ENCODE data around the gene SOCS7. TPM values are rescaled to one million over a fixed set of nuclear protein-coding genes. Genes with fewer than 3 reads are reported as not detected.
A peak's percentile ranks its signal among the peaks of the same experiment; 100 is the strongest.

Gene SOCS7
- total RNA-seq, 1 donor from 2014 or later, result 33.6 TPM

GRCh38 chr17:38425744-38426143, 74.1 kb downstream of the SOCS7 start:
- H3K9me3 Mint-ChIP-seq, result no peaks in the 10 kb centered on the region
- H3K27me3 Mint-ChIP-seq (ENCODE audit: low read depth), result peaks cover 7% of the 10 kb centered on the region
- H3K36me3 Mint-ChIP-seq, result no peaks in the 10 kb centered on the region
- peak overlapping the region; percentile 24 for H3K27ac Mint-ChIP-seq
- DNase-seq (ENCODE audit: low spot score in 2 of 2, unreplicated experiment in 2 of 2), result no peak
- peaks cover 58% of the 10 kb centered on the region for H3K4me1 Mint-ChIP-seq
- H3K4me3 Mint-ChIP-seq, result no peak overlapping the region
- TF ChIP-seq CTCF (IDR thresholded peaks at IDR 0.05; ENCODE audit: unreplicated experiment), result no peak

- Mint-ChIP-seq H3K27me3 (ENCODE audit: low read depth) (peaks cover 2% of the 10 kb centered on the region), H3K4me1 (peaks cover 52% of the 10 kb centered on the region), H3K9me3 (no peaks in the 10 kb centered on the region), H3K27ac (no peak overlapping the region), H3K36me3 (no peaks in the 10 kb centered on the region), H3K4me3 (no peak overlapping the region)
- TF ChIP-seq CTCF (IDR thresholded peaks at IDR 0.05; ENCODE audit: unreplicated experiment), result no peak
- DNase-seq (ENCODE audit: low spot score in 2 of 2, unreplicated experiment in 2 of 2), result no peak
Measured at GRCh38 chr17:38426441-38426840, 74.8 kb downstream of the SOCS7 start.

GRCh38 chr17:38427160-38427949, 75.7 kb downstream of the SOCS7 start:
- no peaks in the 10 kb centered on the region for H3K36me3 Mint-ChIP-seq
- peak overlapping the region; percentile 67 for H3K4me3 Mint-ChIP-seq
- H3K9me3 Mint-ChIP-seq, result no peaks in the 10 kb centered on the region
- no peak for DNase-seq (ENCODE audit: low spot score in 2 of 2, unreplicated experiment in 2 of 2)
- peaks cover 2% of the 10 kb centered on the region for H3K27me3 Mint-ChIP-seq (ENCODE audit: low read depth)
- TF ChIP-seq CTCF (IDR thresholded peaks at IDR 0.05; ENCODE audit: unreplicated experiment), result no peak
- H3K4me1 Mint-ChIP-seq, result peaks cover 43% of the 10 kb centered on the region
- H3K27ac Mint-ChIP-seq, result peak overlapping the region; percentile 9

GRCh38 chr17:38428112-38428642, 76.5 kb downstream of the SOCS7 start, which contains the start of gene ARHGAP23:
Gene ARHGAP23, plus strand, starts transcription at chr17:38428464. Its CDS starts 22 bp downstream, at chr17:38428486.
- no peak for TF ChIP-seq CTCF (IDR thresholded peaks at IDR 0.05; ENCODE audit: unreplicated experiment)
- H3K4me1 Mint-ChIP-seq, result peaks cover 43% of the 10 kb centered on the region

DNA sequence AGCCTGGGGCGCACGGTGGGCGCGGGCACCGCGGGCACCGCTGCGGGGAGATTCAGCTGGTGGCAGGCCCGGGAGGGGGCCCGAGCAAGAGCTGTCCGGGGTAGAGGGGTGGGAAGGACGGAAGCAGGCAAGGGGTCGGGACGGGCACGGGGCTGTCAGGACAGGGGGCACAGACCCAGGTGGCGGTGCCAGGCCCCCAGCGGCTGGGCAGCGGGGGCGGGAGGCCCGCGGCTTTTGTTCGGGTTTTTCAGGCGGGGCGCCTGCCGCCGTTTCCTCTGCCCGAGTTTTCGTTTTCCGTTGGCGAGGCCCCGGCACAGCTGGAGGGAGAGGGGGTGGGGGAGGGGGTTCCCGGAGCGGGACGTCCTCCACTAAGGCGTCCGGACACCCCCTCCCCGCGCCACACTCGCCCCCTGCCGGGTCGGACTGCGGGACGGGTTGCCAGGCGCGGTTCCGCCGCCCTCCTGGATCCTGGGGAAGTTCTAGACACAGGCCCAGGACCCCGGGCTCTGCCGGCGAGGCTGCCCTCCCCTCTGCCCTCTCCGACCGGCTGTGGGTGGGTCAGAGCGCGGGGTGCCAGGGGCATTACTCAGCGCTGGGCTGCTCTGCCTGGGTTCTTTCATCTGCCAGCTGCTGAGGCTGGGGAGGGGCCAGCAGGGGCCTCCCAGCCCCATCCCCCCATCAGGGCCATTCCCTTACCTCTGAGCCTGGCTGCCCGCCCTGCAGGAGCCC, 77.2 kb downstream of the SOCS7 start:
- no peak for DNase-seq (ENCODE audit: low spot score in 2 of 2, unreplicated experiment in 2 of 2)
- no peak for TF ChIP-seq CTCF (IDR thresholded peaks at IDR 0.05; ENCODE audit: unreplicated experiment)
- Mint-ChIP-seq H3K27me3 (ENCODE audit: low read depth) (no peaks in the 10 kb centered on the region), H3K4me3 (peak overlapping the region; percentile 66), H3K4me1 (peaks cover 39% of the 10 kb centered on the region), H3K27ac (no peak overlapping the region), H3K36me3 (no peaks in the 10 kb centered on the region), H3K9me3 (no peaks in the 10 kb centered on the region)

More at GRCh38 chr17:38428112-38428642, 76.5 kb downstream of the SOCS7 start, which contains the start of gene ARHGAP23:
- Mint-ChIP-seq H3K27me3 (ENCODE audit: low read depth) (peaks cover 2% of the 10 kb centered on the region), H3K9me3 (no peaks in the 10 kb centered on the region), H3K4me3 (peak within 1 kb of the TSS; percentile 67), H3K36me3 (no peaks in the 10 kb centered on the region), H3K27ac (peak within 1 kb of the TSS; percentile 9)
- no peak for DNase-seq (ENCODE audit: low spot score in 2 of 2, unreplicated experiment in 2 of 2)
